ENCODE data around the gene ANTKMT. TPM values are rescaled to one million over a fixed set of nuclear protein-coding genes. Genes with fewer than 3 reads are reported as not detected.

ANTKMT gene
- total RNA-seq, 1 donor from 2014 or later, result 22.6 TPM

DNA sequence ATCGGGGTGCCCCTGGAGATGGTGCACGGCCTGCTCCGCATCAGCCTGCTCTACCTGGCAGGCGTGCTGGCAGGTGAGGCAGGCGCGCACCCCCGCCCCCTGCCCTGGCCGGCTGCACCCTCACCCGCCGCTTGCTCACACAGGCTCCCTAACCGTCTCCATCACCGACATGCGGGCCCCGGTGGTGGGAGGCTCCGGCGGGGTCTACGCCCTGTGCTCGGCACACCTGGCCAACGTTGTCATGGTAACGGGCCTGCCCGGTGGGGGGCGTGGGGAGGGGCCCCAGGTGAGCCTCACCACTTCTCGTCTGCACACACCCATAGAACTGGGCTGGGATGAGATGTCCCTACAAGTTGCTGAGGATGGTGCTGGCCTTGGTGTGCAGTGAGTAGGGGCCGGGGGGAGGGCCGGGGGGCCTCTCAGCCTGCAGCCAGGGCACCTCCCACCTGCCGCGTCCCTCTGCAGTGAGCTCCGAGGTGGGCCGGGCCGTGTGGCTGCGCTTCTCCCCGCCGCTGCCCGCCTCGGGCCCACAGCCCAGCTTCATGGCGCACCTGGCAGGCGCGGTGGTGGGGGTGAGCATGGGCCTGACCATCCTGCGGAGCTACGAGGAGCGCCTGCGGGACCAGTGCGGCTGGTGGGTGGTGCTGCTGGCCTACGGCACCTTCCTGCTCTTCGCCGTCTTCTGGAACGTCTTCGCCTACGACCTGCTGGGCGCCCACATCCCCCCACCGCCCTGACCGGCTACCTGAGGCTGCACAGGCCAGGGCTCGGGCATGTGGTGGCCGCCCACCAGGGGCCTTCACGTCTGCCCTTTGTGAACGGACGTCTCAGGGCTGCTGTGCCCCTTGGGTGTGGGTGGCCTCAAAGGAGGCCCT lies 43.4 kb upstream of the ANTKMT start:
- Histone ChIP-seq H3K27me3 (ENCODE audit: insufficient read depth, low read length) (no peaks in the 10 kb centered on the region), H3K9ac (ENCODE audit: low read length) (no peak overlapping the region), H3K4me1 (ENCODE audit: insufficient read depth, low read length) (peaks cover 26% of the 10 kb centered on the region), H3K36me3 (ENCODE audit: insufficient read depth, low read length) (peaks cover 3% of the 10 kb centered on the region), H3K27ac (ENCODE audit: low read depth, low read length) (no peak overlapping the region), H3K9me3 (ENCODE audit: insufficient read depth, low read depth, low read length) (no peaks in the 10 kb centered on the region), H3K4me3 (ENCODE audit: insufficient read depth, low read depth, low read length) (no peak overlapping the region), H2AFZ (ENCODE audit: low read depth, low read length) (no peak overlapping the region), H3K79me2 (ENCODE audit: insufficient read depth, low read length) (peaks cover 23% of the 10 kb centered on the region), H3K4me2 (ENCODE audit: low read length) (no peak overlapping the region), H4K20me1 (ENCODE audit: insufficient read depth, low read length) (peaks cover 51% of the 10 kb centered on the region)
- no peak for FAIRE-seq
- no peaks in the 10 kb centered on the region for H3K9me3 Mint-ChIP-seq (ENCODE audit: unreplicated experiment)
- DNase-seq (ENCODE audit: low read depth), result no peak
- H3K4me3 Mint-ChIP-seq (ENCODE audit: unreplicated experiment), result no peak overlapping the region
- TF ChIP-seq, protein P1, sequence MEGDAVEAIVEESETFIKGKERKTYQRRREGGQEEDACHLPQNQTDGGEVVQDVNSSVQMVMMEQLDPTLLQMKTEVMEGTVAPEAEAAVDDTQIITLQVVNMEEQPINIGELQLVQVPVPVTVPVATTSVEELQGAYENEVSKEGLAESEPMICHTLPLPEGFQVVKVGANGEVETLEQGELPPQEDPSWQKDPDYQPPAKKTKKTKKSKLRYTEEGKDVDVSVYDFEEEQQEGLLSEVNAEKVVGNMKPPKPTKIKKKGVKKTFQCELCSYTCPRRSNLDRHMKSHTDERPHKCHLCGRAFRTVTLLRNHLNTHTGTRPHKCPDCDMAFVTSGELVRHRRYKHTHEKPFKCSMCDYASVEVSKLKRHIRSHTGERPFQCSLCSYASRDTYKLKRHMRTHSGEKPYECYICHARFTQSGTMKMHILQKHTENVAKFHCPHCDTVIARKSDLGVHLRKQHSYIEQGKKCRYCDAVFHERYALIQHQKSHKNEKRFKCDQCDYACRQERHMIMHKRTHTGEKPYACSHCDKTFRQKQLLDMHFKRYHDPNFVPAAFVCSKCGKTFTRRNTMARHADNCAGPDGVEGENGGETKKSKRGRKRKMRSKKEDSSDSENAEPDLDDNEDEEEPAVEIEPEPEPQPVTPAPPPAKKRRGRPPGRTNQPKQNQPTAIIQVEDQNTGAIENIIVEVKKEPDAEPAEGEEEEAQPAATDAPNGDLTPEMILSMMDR (IDR thresholded peaks at IDR 0.05; ENCODE audit: insufficient read depth, low read depth, low read length), result no peak
- no peak for TF ChIP-seq EZH2 (IDR thresholded peaks at IDR 0.05; ENCODE audit: insufficient read depth, low read length)
- no peaks in the 10 kb centered on the region for H3K27me3 Mint-ChIP-seq (ENCODE audit: low read depth, unreplicated experiment)
- peaks cover 12% of the 10 kb centered on the region for H3K4me1 Mint-ChIP-seq (ENCODE audit: low read depth, unreplicated experiment)
- peaks cover 9% of the 10 kb centered on the region for H3K36me3 Mint-ChIP-seq (ENCODE audit: low read depth, unreplicated experiment)
- no peak overlapping the region for H3K27ac Mint-ChIP-seq (ENCODE audit: unreplicated experiment)

DNA sequence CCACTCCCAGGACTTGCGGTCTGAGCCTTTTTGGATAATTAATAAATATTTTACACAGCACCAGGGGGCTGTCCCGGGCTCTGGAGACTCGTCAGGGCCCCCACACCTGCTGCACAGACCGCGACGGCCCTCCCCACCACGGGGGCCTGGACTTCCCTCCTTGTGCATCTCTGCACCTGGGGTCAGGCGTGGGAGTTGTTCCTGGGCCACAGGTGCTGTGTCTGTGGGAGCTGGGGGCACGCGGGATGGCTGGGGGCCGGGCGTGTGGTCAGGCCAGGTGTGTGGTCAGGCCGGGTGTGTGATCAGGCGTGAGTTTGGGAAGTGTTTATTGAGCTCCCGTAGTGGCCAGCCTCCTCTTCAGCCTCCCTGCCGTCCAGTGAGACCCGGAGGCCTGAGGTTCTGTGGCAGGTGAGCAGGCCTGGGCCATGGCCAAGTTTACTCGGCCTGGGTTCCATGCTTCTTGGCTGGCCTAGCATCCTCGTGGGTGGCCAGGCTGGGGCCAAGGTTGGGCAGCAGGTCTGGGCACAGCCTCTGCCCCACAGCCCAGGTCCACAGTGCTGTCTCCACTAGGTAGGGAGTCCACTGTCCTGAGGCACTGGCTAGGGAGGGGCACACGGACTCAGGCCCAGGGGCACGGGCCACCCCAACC lies 42.6 kb upstream of the ANTKMT start:
- Histone ChIP-seq H3K4me2 (ENCODE audit: low read length) (no peak overlapping the region), H4K20me1 (ENCODE audit: insufficient read depth, low read length) (peaks cover 52% of the 10 kb centered on the region), H3K27ac (ENCODE audit: low read depth, low read length) (no peak overlapping the region), H3K36me3 (ENCODE audit: insufficient read depth, low read length) (peaks cover 3% of the 10 kb centered on the region), H3K4me1 (ENCODE audit: insufficient read depth, low read length) (peaks cover 33% of the 10 kb centered on the region), H3K9ac (ENCODE audit: low read length) (no peak overlapping the region), H3K27me3 (ENCODE audit: insufficient read depth, low read length) (no peaks in the 10 kb centered on the region), H3K9me3 (ENCODE audit: insufficient read depth, low read depth, low read length) (no peaks in the 10 kb centered on the region), H3K79me2 (ENCODE audit: insufficient read depth, low read length) (peaks cover 31% of the 10 kb centered on the region), H2AFZ (ENCODE audit: low read depth, low read length) (no peak overlapping the region), H3K4me3 (ENCODE audit: insufficient read depth, low read depth, low read length) (no peak overlapping the region)
- Mint-ChIP-seq H3K27me3 (ENCODE audit: low read depth, unreplicated experiment) (no peaks in the 10 kb centered on the region), H3K4me3 (ENCODE audit: unreplicated experiment) (no peak overlapping the region), H3K4me1 (ENCODE audit: low read depth, unreplicated experiment) (peaks cover 12% of the 10 kb centered on the region), H3K27ac (ENCODE audit: unreplicated experiment) (no peak overlapping the region), H3K9me3 (ENCODE audit: unreplicated experiment) (no peaks in the 10 kb centered on the region), H3K36me3 (ENCODE audit: low read depth, unreplicated experiment) (peaks cover 9% of the 10 kb centered on the region)
- DNase-seq (ENCODE audit: low read depth) (no peak), FAIRE-seq (no peak)
- no peak for TF ChIP-seq EZH2 (IDR thresholded peaks at IDR 0.05; ENCODE audit: insufficient read depth, low read length)
- TF ChIP-seq, protein P1 (IDR thresholded peaks at IDR 0.05; ENCODE audit: insufficient read depth, low read depth, low read length), result no peak

All from astrocyte (in vitro differentiated cells and primary cell).